IPS-11a (cell line): ENCODE measurements around the gene ASB2.

Experiments used
- H3K4me3 ChIP-seq: one replicate; pipeline ENCODE4 v1.5.1; 2013; ENCODE audit warnings: low read depth, low read length, control low read depth

The ASB2 gene

GRCh38 chr14:93980456-93981201, 4.3 kb upstream of the ASB2 start:
- no peak overlapping the region for H3K4me3 ChIP-seq

- H3K4me3 ChIP-seq: no peak overlapping the region
Measured at GRCh38 chr14:93978735-93979134, 2.4 kb upstream of the ASB2 start.

- H3K4me3 ChIP-seq: no peak overlapping the region
Measured at GRCh38 chr14:93977790-93978581, 1.6 kb upstream of the ASB2 start.

GRCh38 chr14:93977171-93977570, 801 bp upstream of the ASB2 start:
- H3K4me3 ChIP-seq: no peak overlapping the region

GRCh38 chr14:93975791-93976476, 436 bp downstream of the ASB2 start:
- no peak overlapping the region for H3K4me3 ChIP-seq

- no peak overlapping the region for H3K4me3 ChIP-seq
Measured at GRCh38 chr14:93974833-93975232, 1.5 kb downstream of the ASB2 start.

- H3K4me3 ChIP-seq: no peak overlapping the region
Measured at GRCh38 chr14:93974299-93974698, 2.1 kb downstream of the ASB2 start.

- H3K4me3 ChIP-seq: no peak overlapping the region
Measured at GRCh38 chr14:93973607-93974006, 2.8 kb downstream of the ASB2 start.

- no peak overlapping the region for H3K4me3 ChIP-seq
Measured at GRCh38 chr14:93972618-93973205, 3.7 kb downstream of the ASB2 start.

- no peak overlapping the region for H3K4me3 ChIP-seq
Measured at GRCh38 chr14:93971635-93972027, 4.7 kb downstream of the ASB2 start.

- no peak overlapping the region for H3K4me3 ChIP-seq
Measured at GRCh38 chr14:93970965-93971634, 5.3 kb downstream of the ASB2 start.

GRCh38 chr14:93970585-93970964, 5.8 kb downstream of the ASB2 start:
- no peak overlapping the region for H3K4me3 ChIP-seq

- H3K4me3 ChIP-seq: no peak overlapping the region
Measured at GRCh38 chr14:93969082-93969828, 7.1 kb downstream of the ASB2 start.

- no peak overlapping the region for H3K4me3 ChIP-seq
Measured at GRCh38 chr14:93967637-93968250, 8.6 kb downstream of the ASB2 start.

GRCh38 chr14:93965946-93966474, 10.4 kb downstream of the ASB2 start:
- no peak overlapping the region for H3K4me3 ChIP-seq

- H3K4me3 ChIP-seq: no peak overlapping the region
Measured at GRCh38 chr14:93965287-93965821, 11.0 kb downstream of the ASB2 start.

GRCh38 chr14:93964820-93965286, 11.5 kb downstream of the ASB2 start:
- no peak overlapping the region for H3K4me3 ChIP-seq

GRCh38 chr14:93964281-93964680, 12.1 kb downstream of the ASB2 start:
- no peak overlapping the region for H3K4me3 ChIP-seq

GRCh38 chr14:93963692-93964091, 12.7 kb downstream of the ASB2 start:
- no peak overlapping the region for H3K4me3 ChIP-seq
